Activated T-helper 9 cell treated with anti-CD3 and anti-CD28 coated beads, Interleukin-2, amount 50 U/mL, for 16 hours (primary cell): Measurements from ENCODE around the gene NINL.
"Not testable (repeated sequence)": the region's sequence is repeated elsewhere in the genome, so short reads cannot be mapped to it uniquely, and the experiment has no call there.

Experiments
- DNase-seq: peaks from one replicate; pipeline ENCODE4 v3.0.0-alpha.2; 2020; ENCODE audit warnings: low read depth

Gene NINL

GRCh38 chr20:25483431-25484132 lies 101.7 kb downstream of the NINL start:
- no peak for DNase-seq

GRCh38 chr20:25481918-25482253 lies 103.4 kb downstream of the NINL start:
- DNase-seq = no peak

GRCh38 chr20:25481235-25481917 lies 104.0 kb downstream of the NINL start:
- no peak for DNase-seq

GRCh38 chr20:25480797-25481196 lies 104.5 kb downstream of the NINL start:
- no peak for DNase-seq

- no peak for DNase-seq
These were observed 105.2 kb downstream of the NINL start for GRCh38 chr20:25480156-25480555.

GRCh38 chr20:25479638-25480037 lies 105.7 kb downstream of the NINL start:
- no peak for DNase-seq

- DNase-seq = no peak
These were observed 106.3 kb downstream of the NINL start for GRCh38 chr20:25478889-25479568.

GRCh38 chr20:25477014-25477882 lies 108.1 kb downstream of the NINL start:
- DNase-seq = no peak

GRCh38 chr20:25476106-25477013 lies 109.0 kb downstream of the NINL start:
- DNase-seq = no peak

- DNase-seq = not testable (repeated sequence)
These were observed 112.0 kb downstream of the NINL start for GRCh38 chr20:25473297-25473696.

GRCh38 chr20:25471020-25471419 lies 114.3 kb downstream of the NINL start:
- DNase-seq = no peak

GRCh38 chr20:25470045-25470444 lies 115.3 kb downstream of the NINL start:
- no peak for DNase-seq

- DNase-seq = no peak
These were observed 115.8 kb downstream of the NINL start for GRCh38 chr20:25469558-25469957.

GRCh38 chr20:25468126-25469075 lies 116.9 kb downstream of the NINL start:
- no peak for DNase-seq

GRCh38 chr20:25467441-25467840 lies 117.9 kb downstream of the NINL start:
- no peak for DNase-seq

- no peak for DNase-seq
These were observed 118.5 kb downstream of the NINL start for GRCh38 chr20:25466846-25467245.

GRCh38 chr20:25465243-25466135 lies 119.8 kb downstream of the NINL start:
- no peak for DNase-seq

GRCh38 chr20:25464501-25465242 lies 120.7 kb downstream of the NINL start:
- DNase-seq = no peak
